ENCODE results near the gene C10orf67. TPM values are rescaled to one million over a fixed set of nuclear protein-coding genes. Genes with fewer than 3 reads are reported as not detected.
"Not testable (repeated sequence)": the region's sequence is repeated elsewhere in the genome, so short reads cannot be mapped to it uniquely, and the experiment has no call there.

Gene C10orf67
- total RNA-seq, 4 donors from 2014 or later, result not detected

GRCh38 chr10:23367896-23368595 is 23.4 kb upstream of the C10orf67 start:
- no peak for ATAC-seq
- Histone ChIP-seq H3K36me3 (no peaks in the 10 kb centered on the region), H3K4me1 (no peaks in the 10 kb centered on the region), H3K9me3 (no peaks in the 10 kb centered on the region), H3K27ac (no peak overlapping the region), H3K4me3 (no peak overlapping the region), H3K27me3 (no peaks in the 10 kb centered on the region)
- WGBS, 2 donors (ENCODE audit: low coverage in 1 of 2), result 71 to 84% methylated on average over 3 to 6 of the region's 6 CpGs
- TF ChIP-seq POLR2AphosphoS5 (IDR thresholded peaks at IDR 0.05) (no peak), POLR2A (IDR thresholded peaks at IDR 0.05) (no peak), EP300 (IDR thresholded peaks at IDR 0.05) (no peak), CTCF (IDR thresholded peaks at IDR 0.05) (no peak)

GRCh38 chr10:23365417-23366030 is 20.9 kb upstream of the C10orf67 start:
- H3K4me1 ChIP-seq, ATAC-seq, H3K36me3 ChIP-seq, H3K27me3 ChIP-seq, H3K9me3 ChIP-seq, H3K27ac ChIP-seq, H3K4me3 ChIP-seq: not testable (repeated sequence)
- 85 to 92% methylated on average over 4 of the region's 4 CpGs for WGBS, 2 donors (ENCODE audit: low coverage in 1 of 2)

GRCh38 chr10:23364378-23364777 is 19.8 kb upstream of the C10orf67 start:
- ATAC-seq, result no peak
- H3K4me3 ChIP-seq, result no peak overlapping the region
- H3K36me3 ChIP-seq, result no peaks in the 10 kb centered on the region
- H3K9me3 ChIP-seq, result no peaks in the 10 kb centered on the region
- TF ChIP-seq EP300 (IDR thresholded peaks at IDR 0.05), result no peak
- no peak for TF ChIP-seq POLR2A (IDR thresholded peaks at IDR 0.05)
- TF ChIP-seq CTCF (IDR thresholded peaks at IDR 0.05), result no peak
- TF ChIP-seq POLR2AphosphoS5 (IDR thresholded peaks at IDR 0.05), result no peak
- H3K27me3 ChIP-seq, result no peaks in the 10 kb centered on the region
- H3K27ac ChIP-seq, result no peak overlapping the region
- 39 to 77% methylated on average over 4 to 5 of the region's 5 CpGs for WGBS, 2 donors (ENCODE audit: low coverage in 1 of 2)
- H3K4me1 ChIP-seq, result no peaks in the 10 kb centered on the region

GRCh38 chr10:23363793-23364135 is 19.2 kb upstream of the C10orf67 start:
- TF ChIP-seq POLR2AphosphoS5 (IDR thresholded peaks at IDR 0.05), result no peak
- TF ChIP-seq EP300 (IDR thresholded peaks at IDR 0.05), result no peak
- TF ChIP-seq POLR2A (IDR thresholded peaks at IDR 0.05), result no peak
- TF ChIP-seq CTCF (IDR thresholded peaks at IDR 0.05), result no peak
- WGBS, 2 donors (ENCODE audit: low coverage in 1 of 2), result 85 to 90% methylated on average over 5 of the region's 5 CpGs
- Histone ChIP-seq H3K36me3 (no peaks in the 10 kb centered on the region), H3K27me3 (no peaks in the 10 kb centered on the region), H3K9me3 (no peaks in the 10 kb centered on the region), H3K27ac (no peak overlapping the region), H3K4me3 (no peak overlapping the region), H3K4me1 (no peaks in the 10 kb centered on the region)
- no peak for ATAC-seq

GRCh38 chr10:23362879-23363792 is 18.5 kb upstream of the C10orf67 start:
- Histone ChIP-seq H3K9me3 (no peaks in the 10 kb centered on the region), H3K27me3 (no peaks in the 10 kb centered on the region), H3K4me3 (no peak overlapping the region), H3K4me1 (no peaks in the 10 kb centered on the region), H3K36me3 (no peaks in the 10 kb centered on the region), H3K27ac (no peak overlapping the region)
- 62 to 75% methylated on average over 8 to 9 of the region's 9 CpGs for WGBS, 2 donors (ENCODE audit: low coverage in 1 of 2)
- no peak for ATAC-seq
- TF ChIP-seq POLR2AphosphoS5 (IDR thresholded peaks at IDR 0.05), result no peak
- TF ChIP-seq CTCF (IDR thresholded peaks at IDR 0.05), result no peak

All from gastroesophageal sphincter (tissue), 4 donors.